CD4-positive, alpha-beta T cell (primary cell): ENCODE measurements around the gene CMC1. TPM values are rescaled to one million over a fixed set of nuclear protein-coding genes. Genes with fewer than 3 reads are reported as not detected.

Experiments used
- ATAC-seq: fragments of 200-7000 bp; cut with Tn5 transposase; one replicate; pipeline ENCODE4 v1.10.0; 2022; ENCODE audit warnings: mild to moderate bottlenecking; ENCODE audit not compliant: poor library complexity
- CTCF ChIA-PET: fragments of 350-600 bp; sonication (Branson Sonifier 250); formaldehyde crosslinking; loops from one replicate; lab custom pipeline; 2021; ENCODE audit warnings: antibody characterized with exemption, inconsistent platforms; lab: Charles Lee
- POLR2A ChIA-PET: fragments of 350-600 bp; sonication (Branson Sonifier 250); formaldehyde crosslinking; loops from one replicate; lab custom pipeline; 2021; ENCODE audit warnings: antibody characterized with exemption, inconsistent platforms; lab: Charles Lee
- DNase-seq, 14 experiments: peaks; one replicate each; pipeline ENCODE4 v3.0.0-alpha.2; 2013 to 2020; ENCODE audit warnings: mixed read lengths in 2 of 14
- H3K27ac ChIP-seq, 2 donors: one replicate each; pipeline versions ENCODE4 v1.5.1 to v1.7.0; 2013; ENCODE audit warnings: low read length in 2 of 2, low read depth in 1 of 2, mild to moderate bottlenecking in 1 of 2
- H3K27me3 ChIP-seq, 2 experiments: 1 replicate in 1 of 2; 2 replicates in 1 of 2; pipeline versions ENCODE4 v1.6.1 to v1.7.0; 2013; ENCODE audit warnings: low read length in 2 of 2, control low read depth in 1 of 2, mild to moderate bottlenecking in 1 of 2, moderate library complexity in 1 of 2; ENCODE audit not compliant: insufficient read depth in 2 of 2, control insufficient read depth in 1 of 2
- H3K36me3 ChIP-seq: one replicate; pipeline ENCODE4 v1.6.1; 2013; ENCODE audit warnings: low read length, control low read depth; ENCODE audit not compliant: insufficient read depth
- H3K4me1 ChIP-seq: one replicate; pipeline ENCODE4 v1.6.1; 2013; ENCODE audit warnings: low read length, control low read depth; ENCODE audit not compliant: insufficient read depth
- H3K4me3 ChIP-seq: one replicate; pipeline ENCODE4 v1.5.1; 2013; ENCODE audit warnings: mild to moderate bottlenecking, low read length, moderate library complexity
- H3K9me3 ChIP-seq, 2 experiments: 1 replicate in 1 of 2; 2 replicates in 1 of 2; pipeline versions ENCODE4 v1.6.1 to v1.7.0; 2013; ENCODE audit warnings: low read length in 2 of 2, mild to moderate bottlenecking in 2 of 2, control low read depth in 1 of 2, moderate library complexity in 1 of 2; ENCODE audit not compliant: control insufficient read depth in 1 of 2, insufficient read depth in 1 of 2
- H3K27ac Mint-ChIP-seq: one replicate; pipeline ENCODE4 v1.8.0; 2020; ENCODE audit warnings: mixed read lengths
- H3K27me3 Mint-ChIP-seq: one replicate; pipeline ENCODE4 v1.8.0; 2021; ENCODE audit warnings: mixed read lengths
- H3K36me3 Mint-ChIP-seq: one replicate; pipeline ENCODE4 v1.8.0; 2021; ENCODE audit warnings: low read depth, mixed read lengths
- H3K4me1 Mint-ChIP-seq: one replicate; pipeline ENCODE4 v1.8.0; 2021; ENCODE audit warnings: low read depth, mixed read lengths
- H3K4me3 Mint-ChIP-seq: one replicate; pipeline ENCODE4 v1.8.0; 2020; ENCODE audit warnings: mild to moderate bottlenecking, mixed read lengths
- H3K9me3 Mint-ChIP-seq: one replicate; pipeline ENCODE4 v1.8.0; 2020; ENCODE audit warnings: mixed read lengths
- intact Hi-C, 2 experiments: fragments of 100-400 bp; cut with DNase I in 1 of 2; cut with micrococcal nuclease in 1 of 2; formaldehyde crosslinking; loops; one replicate each; pipeline versions ENCODE4 v1.15.1 to v1.9.0; 2023 to 2025; cut with DNase I, micrococcal nuclease
- total RNA-seq, 174 experiments: library from RNA in 2 of 174; stranded (reverse) in 2 of 174; gene quantifications; one replicate each; pipeline ENCODE4 v1.2.3 and lab custom pipeline; 2021 to 2026
- TF ChIP-seq, protein P1 (sequence below): fragments of 200-600 bp; IDR thresholded peaks from one replicate; pipeline ENCODE4 v1.8.0; 2022; ENCODE audit warnings: antibody characterized with exemption, mild to moderate bottlenecking

The CMC1 gene
- total RNA-seq, 2 experiments from 2014 or later, result 5.0 to 6.6 TPM

DNA sequence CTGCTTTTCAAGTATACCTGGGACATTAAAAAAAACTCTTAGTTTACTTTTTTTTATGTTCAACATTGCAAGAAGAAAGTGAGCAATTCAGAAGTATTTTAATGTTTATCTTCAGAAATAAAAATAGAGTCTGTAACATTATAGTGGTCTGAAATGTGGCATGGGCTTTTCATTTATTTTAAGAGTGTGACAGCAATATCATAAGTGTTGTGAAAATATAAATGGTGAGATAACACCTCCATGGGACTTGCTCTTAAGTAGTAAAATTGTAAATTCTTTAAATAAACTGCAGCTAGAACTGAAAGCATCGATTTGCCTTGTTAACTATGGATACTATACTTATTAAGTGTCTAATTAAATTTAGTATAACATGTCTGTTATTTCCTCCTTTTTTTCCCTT, 58.3 kb downstream of the CMC1 start:
- DNase-seq, result no peak
- POLR2A ChIA-PET, result no interaction called here
- no peak overlapping the region for H3K27ac ChIP-seq
- no peaks in the 10 kb centered on the region for H3K4me1 ChIP-seq
- Mint-ChIP-seq H3K27me3 (no peaks in the 10 kb centered on the region), H3K27ac (no peak overlapping the region), H3K9me3 (no peaks in the 10 kb centered on the region), H3K4me3 (no peak overlapping the region), H3K4me1 (peaks cover 15% of the 10 kb centered on the region), H3K36me3 (peaks cover 5% of the 10 kb centered on the region)
- no peaks in the 10 kb centered on the region for H3K36me3 ChIP-seq
- H3K27me3 ChIP-seq, result no peaks in the 10 kb centered on the region
- no peak for ATAC-seq
- no peaks in the 10 kb centered on the region for H3K9me3 ChIP-seq
- TF ChIP-seq, protein P1, sequence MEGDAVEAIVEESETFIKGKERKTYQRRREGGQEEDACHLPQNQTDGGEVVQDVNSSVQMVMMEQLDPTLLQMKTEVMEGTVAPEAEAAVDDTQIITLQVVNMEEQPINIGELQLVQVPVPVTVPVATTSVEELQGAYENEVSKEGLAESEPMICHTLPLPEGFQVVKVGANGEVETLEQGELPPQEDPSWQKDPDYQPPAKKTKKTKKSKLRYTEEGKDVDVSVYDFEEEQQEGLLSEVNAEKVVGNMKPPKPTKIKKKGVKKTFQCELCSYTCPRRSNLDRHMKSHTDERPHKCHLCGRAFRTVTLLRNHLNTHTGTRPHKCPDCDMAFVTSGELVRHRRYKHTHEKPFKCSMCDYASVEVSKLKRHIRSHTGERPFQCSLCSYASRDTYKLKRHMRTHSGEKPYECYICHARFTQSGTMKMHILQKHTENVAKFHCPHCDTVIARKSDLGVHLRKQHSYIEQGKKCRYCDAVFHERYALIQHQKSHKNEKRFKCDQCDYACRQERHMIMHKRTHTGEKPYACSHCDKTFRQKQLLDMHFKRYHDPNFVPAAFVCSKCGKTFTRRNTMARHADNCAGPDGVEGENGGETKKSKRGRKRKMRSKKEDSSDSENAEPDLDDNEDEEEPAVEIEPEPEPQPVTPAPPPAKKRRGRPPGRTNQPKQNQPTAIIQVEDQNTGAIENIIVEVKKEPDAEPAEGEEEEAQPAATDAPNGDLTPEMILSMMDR, result no peak
- CTCF ChIA-PET, result interaction anchor here (1.4 kb wide), 1 partner anchor 18 kb away, joined by 3 read pairs; no protein-coding TSS in a partner anchor
- H3K4me3 ChIP-seq, result no peak overlapping the region
- intact Hi-C loops, result no loop called here

- DNase-seq (no peak), ATAC-seq (no peak)
- ChIA-PET CTCF (no interaction called here), POLR2A (no interaction called here)
- intact Hi-C loops, result no loop called here
- no peaks in the 10 kb centered on the region for H3K9me3 ChIP-seq
- Mint-ChIP-seq H3K4me1 (peaks cover 7% of the 10 kb centered on the region), H3K27me3 (no peaks in the 10 kb centered on the region), H3K4me3 (no peak overlapping the region), H3K9me3 (no peaks in the 10 kb centered on the region), H3K36me3 (peaks cover 5% of the 10 kb centered on the region), H3K27ac (no peak overlapping the region)
- H3K36me3 ChIP-seq, result no peaks in the 10 kb centered on the region
- no peak overlapping the region for H3K4me3 ChIP-seq
- TF ChIP-seq, protein P1, result no peak
- no peaks in the 10 kb centered on the region for H3K27me3 ChIP-seq
- H3K27ac ChIP-seq, result no peak overlapping the region
- H3K4me1 ChIP-seq, result no peaks in the 10 kb centered on the region
These were observed 59.0 kb downstream of the CMC1 start for GRCh38 chr3:28300345-28300962.

- Histone ChIP-seq H3K27me3 (no peaks in the 10 kb centered on the region), H3K4me3 (no peak overlapping the region), H3K27ac (no peak overlapping the region), H3K4me1 (no peaks in the 10 kb centered on the region), H3K9me3 (no peaks in the 10 kb centered on the region), H3K36me3 (no peaks in the 10 kb centered on the region)
- ATAC-seq (no peak), DNase-seq (no peak)
- intact Hi-C loops, result no loop called here
- Mint-ChIP-seq H3K27ac (no peak overlapping the region), H3K4me3 (no peak overlapping the region), H3K9me3 (no peaks in the 10 kb centered on the region), H3K36me3 (peaks cover 5% of the 10 kb centered on the region), H3K27me3 (no peaks in the 10 kb centered on the region), H3K4me1 (no peaks in the 10 kb centered on the region)
- TF ChIP-seq, protein P1, result no peak
- CTCF ChIA-PET, result no interaction called here
- POLR2A ChIA-PET, result no interaction called here
These were observed 60.3 kb downstream of the CMC1 start for GRCh38 chr3:28301688-28302087.
